SHP77 treated with DMSO at 0.1 percent for 48 hours (cell line): Measurements from ENCODE around the gene ERFL.

Source experiments
- DNase-seq: peaks from one replicate; lab custom pipeline; 2025; lab: John Stamatoyannopoulos, UW

Gene ERFL

DNA sequence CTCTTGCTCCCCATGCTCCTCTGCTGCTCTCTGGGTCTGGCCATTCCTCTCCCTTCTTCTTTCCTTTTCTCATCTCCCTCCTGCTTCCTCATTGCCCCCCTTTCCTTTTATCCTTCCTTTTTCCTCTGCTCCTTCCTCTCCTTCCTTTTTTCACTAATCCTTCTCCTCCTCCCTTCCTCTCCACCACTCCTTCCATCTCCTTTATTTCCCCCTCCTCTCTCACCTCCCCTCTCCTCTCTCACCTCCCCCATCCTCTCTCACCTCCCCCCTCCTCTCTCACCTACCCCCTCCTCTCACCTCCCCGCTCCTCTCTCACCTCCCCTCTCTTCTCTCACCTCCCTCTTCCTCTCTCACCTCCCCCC, 31.7 kb downstream of the ERFL start:
- DNase-seq, result no peak

- no peak for DNase-seq
These were observed 32.3 kb downstream of the ERFL start for GRCh38 chr19:41895745-41896580.

GRCh38 chr19:41894350-41894749, 33.9 kb downstream of the ERFL start:
- DNase-seq, result no peak

DNA sequence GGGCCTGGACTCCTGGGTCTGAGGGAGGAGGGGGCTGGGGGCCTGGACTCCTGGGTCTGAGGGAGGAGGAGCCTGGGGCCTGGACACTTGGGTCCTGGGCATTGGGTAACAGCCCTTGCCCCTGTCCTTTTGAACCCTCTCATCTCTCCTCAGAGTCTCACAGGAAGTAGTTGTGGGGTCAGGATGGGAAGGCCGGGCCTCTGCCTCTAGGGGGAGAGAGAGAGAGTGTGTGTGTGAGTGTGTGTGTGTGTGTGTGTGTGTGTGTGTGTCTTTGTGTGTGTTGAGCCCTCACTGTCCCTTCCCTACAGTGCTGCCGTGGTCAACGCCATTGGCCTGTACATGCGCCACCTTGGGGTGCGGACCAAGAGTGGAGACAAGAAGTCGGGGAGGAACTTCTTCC, 34.4 kb downstream of the ERFL start:
- no peak for DNase-seq

DNA sequence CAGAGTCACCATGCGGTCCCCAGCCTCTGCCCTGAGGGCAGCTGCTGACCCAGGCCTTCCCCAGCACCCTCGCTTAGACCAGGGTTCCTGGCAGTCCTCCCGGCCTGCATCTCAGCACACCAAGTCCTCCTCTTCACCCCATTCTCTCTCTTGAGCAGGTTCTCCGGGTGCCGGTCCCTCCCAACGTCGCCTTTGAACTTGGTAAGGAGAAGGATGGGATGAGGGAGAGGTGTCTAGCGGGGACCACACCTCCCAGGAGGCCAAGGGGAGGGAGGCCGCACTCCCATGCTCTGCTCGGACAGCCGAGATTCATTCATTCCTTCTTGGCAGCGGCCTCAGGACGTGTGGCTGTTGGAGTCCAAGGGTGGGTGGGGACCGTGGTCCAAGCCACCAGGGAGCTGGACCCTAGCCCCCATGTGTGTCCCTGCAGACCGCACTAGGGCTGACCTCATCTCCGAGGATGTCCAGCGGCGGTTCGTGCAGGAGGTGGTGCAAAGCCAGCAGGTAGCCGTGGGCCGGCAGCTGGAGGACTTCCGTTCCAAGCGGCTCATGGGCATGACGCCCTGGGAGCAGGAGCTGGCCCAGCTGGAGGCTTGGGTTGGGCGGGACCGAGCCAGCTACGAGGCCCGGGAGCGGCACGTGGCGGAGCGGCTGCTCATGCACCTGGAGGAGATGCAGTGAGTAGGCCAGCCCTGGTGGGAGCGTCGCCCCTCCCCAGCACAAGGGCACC, 35.9 kb downstream of the ERFL start:
- DNase-seq, result no peak

GRCh38 chr19:41890936-41891335, 37.3 kb downstream of the ERFL start:
- no peak for DNase-seq

- DNase-seq, result no peak
These were observed 38.4 kb downstream of the ERFL start for GRCh38 chr19:41889896-41890295.

DNA sequence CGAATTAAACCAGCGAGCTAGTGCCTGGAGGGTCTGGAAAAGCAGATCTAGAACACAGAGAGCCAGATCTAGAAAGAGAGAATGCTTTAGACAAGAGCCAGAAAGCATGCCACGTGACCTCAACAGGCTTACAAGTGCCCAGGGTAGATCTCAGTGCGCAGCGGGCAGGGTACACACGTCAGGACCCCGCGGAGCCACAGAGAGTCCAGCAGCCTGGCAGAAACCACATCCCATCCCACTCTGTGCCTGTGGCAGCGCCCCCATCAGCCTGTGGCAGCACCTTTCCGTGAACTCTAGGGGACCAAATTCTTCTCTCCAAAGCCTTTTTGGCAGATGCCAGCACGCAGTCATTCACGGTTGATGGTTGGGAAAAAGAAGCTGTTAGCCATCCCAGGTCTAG, 39.3 kb downstream of the ERFL start:
- no peak for DNase-seq

DNA sequence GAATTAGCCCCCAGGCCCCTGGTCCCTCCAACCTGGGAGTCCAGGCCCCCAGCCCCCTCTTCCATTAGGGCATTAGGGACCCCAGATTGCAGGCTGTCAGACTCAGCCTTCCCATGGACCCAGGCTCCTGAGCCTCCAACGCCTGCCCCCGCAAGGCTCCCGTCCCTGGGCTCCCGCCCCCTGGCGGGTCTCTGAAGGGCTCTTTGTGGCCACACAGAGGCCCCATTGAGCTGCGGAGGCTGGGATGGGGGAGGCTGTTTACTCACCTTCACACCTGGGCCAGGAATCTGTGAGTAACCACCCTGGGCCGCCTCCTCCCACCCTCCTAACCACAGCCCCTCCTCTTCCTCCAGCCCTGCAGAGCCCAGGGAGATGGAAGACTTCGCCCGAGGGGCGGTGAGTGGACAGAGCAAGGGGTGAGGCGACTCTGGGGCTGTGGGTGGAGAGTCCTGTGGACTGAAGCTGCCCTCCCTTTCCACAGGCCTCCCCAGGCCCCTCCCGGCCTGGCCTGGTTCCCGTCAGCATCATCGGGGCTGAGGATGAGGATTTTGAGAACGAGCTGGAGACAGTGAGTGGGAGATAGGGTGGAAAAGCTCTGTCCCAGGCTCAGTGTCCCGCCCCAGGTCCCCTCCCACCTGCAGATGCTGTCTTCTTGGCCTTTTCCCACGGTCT, 40.4 kb downstream of the ERFL start:
- no peak for DNase-seq

DNA sequence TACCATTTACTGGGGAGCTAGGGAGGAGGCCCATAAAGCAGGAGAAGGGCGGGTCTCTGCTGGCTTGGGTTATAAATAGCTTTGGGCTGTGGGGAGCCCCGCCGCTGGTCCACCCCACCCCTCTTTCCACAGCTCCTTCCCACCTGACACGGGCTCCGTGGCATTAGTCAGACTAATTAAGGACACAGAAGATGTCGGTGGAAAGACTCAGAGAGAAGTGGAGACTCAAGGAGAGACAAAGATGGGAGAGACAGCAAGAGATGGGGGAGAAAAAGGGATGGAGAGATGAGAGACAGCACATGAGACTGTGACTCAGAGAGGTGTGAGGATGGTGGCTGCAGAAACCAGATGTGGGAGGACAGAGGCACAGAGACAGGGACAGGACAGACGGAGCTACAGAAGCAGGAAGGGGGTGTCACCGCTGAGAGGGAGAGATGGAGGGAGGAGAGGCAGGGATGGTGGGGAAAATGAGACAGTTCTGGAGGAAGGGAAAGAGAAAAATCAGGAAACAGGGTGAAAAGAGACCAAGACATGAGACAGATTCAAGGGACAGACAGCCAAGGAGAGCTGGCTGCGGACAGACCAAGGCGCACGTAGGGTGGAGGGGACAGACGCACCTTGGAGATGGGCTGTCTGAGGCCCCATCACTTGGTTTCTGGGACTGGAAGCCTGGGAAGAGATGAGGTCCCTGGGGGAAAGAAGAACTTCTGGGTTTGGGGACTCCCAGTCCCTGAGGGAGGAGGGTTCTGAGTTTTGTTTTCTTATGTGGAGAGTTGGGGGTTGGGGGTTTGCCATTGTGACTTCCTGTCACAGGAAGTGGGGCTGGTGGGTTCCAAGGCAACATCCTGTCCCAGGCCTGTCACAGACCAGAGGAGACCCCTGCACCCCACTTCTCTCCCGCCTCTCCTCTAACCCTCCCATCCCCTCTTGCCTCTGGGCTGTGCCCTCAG, 41.2 kb downstream of the ERFL start:
- no peak for DNase-seq

- DNase-seq, result peak; percentile 90
These were observed 44.2 kb downstream of the ERFL start for GRCh38 chr19:41883821-41884733.

GRCh38 chr19:41883463-41883820, 44.8 kb downstream of the ERFL start:
- DNase-seq, result no peak

GRCh38 chr19:41882568-41883462, 45.4 kb downstream of the ERFL start, which contains the start of gene ARHGEF1:
Gene ARHGEF1, plus strand, starts transcription at chr19:41883184. Its CDS starts 4,899 bp downstream, at chr19:41888083.
- no peak for DNase-seq

- DNase-seq, result no peak
These were observed 47.9 kb downstream of the ERFL start for GRCh38 chr19:41880329-41880708.

DNA sequence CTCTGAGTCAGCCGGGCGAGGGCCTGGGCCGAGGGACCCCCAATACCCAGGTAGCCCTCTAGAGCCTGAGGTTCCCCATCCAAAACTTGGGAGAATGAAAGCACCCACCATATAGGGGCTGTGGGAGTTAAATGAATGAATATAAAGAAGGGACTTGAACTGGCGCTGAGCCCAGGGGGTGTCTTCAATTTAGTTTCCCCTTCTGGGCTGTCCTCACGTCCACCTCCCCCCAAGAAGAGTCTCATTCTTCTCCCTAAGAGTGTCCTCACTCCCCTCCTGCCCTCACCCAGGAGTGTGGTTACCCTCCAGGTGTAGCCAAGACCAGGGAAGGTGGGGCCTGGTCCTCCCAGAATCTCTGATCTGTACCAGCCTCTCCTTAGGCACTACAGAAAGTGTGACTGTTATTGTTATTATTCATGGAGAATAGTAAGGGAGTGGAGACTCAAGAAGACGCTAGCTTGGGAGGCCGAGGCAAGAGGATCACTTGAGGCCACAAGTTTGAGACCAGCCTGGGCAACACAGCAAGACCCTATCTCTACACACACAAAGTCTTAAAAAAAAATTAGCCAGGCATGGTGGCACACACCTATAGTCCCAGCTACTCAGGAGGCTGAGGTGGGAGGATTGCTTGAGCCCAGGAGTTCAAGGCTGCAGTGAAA, 48.5 kb downstream of the ERFL start:
- DNase-seq, result no peak

- DNase-seq, result no peak
These were observed 49.2 kb downstream of the ERFL start for GRCh38 chr19:41879080-41879479.

DNA sequence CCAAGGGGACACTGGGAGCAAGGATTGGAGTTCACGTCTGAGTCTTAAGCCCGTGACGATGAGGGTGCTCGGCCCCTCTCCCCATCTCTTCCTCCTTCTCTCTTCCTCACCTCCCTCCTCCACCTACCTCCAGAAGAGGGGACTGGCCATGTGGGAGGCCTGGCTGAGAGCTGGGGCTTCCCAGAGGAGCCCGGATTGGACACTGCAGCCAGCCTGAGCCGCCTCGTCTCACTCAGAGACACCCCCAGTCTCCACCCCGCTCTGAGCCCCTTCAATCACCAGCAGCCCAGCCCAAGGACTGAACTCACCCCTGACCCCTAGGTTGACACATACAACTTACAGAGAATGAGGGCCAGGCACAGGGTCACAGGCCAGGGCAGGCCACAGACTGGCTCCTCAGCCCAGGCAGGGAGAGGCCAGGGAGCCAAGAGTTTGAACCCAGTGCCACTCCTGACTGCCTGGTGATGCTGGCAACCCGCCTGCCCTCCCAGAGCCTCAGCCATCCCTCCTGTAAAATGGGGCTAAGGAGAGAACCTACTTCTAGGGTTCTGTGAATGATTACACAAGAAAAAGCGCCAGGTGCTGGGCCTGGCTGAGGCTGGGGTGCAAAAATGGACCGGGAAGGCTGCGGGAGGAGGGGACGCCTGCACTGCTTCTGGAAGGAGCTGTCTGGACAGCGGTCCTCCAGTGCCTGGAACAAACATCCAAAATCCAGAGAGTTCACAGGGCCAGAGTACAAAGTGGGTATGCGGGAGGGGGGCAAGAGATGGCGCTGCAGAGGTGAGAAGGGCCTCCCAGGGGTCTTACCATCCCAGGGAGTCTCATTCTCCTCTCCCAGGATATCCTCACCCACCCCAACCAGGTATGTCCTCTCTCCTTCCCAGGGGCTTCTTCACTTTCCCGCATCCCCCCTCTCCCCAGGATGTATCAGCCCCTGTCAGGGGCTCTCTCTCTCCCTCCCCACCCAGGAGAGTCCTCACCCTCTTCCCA, 50.0 kb downstream of the ERFL start:
- DNase-seq, result no peak
